ENCODE data around the gene FOXO3.

Gene FOXO3

DNA sequence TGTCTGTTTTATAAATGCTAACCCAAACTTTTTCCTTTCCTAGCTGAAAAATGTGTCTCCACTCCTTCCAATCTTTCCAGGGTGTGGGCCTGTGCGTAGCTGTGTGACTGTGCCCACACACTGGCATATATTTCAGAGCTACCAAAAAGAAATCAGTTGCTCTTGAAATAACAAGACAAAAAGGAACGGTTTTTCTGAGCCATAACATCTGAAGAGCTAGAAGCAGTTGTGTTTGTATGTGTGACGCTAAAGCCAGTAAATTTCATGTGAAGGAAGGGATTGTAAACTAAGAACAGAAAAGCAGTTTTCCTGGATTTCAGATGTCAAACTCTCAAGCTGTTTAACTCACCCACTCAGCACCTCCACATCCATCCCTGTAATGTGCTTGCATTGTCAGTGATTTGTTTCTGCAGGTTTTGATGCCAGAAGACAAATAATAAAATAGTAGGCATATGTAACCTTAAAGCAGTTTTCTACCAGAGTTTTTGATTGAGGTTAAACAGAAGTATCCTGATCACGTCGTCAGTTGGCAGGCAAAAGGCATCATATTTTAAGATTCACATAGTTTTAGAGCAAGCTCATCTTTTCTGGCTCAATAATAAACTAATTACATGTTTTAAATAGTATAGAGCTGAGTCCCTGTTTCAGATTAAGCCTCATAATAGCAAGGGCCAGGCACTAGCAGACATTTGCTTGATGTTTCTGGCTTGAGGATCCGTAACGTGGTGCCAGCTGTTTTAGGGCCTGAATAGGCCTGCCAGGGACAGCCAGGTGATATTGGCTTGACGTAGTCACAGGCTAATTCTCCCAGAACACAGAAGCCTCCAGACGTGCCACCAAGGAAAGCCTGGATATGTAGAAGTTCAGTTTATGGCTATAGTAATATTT is 90.9 kb downstream of the FOXO3 start:
- no peak for TF ChIP-seq CTCF (IDR thresholded peaks at IDR 0.05; ENCODE audit: insufficient read depth, low read length, poor library complexity, severe bottlenecking)
- DNase-seq (ENCODE audit: extremely low read depth, insufficient read length), result no peak
- no peak overlapping the region for H3K4me3 ChIP-seq (replicated peaks; ENCODE audit: low read depth, low read length)
- H3K36me3 ChIP-seq (ENCODE audit: control insufficient read depth, insufficient read depth, low read length), result no peaks in the 10 kb centered on the region; the same call in none of the 2 replicates
- no peaks in the 10 kb centered on the region for H3K27me3 ChIP-seq (replicated peaks; ENCODE audit: control insufficient read depth, insufficient read depth, low read length)

GRCh38 chr6:108652375-108652774 is 91.7 kb downstream of the FOXO3 start:
- DNase-seq (ENCODE audit: extremely low read depth, insufficient read length), result no peak
- Histone ChIP-seq H3K4me3 (replicated peaks; ENCODE audit: low read depth, low read length) (no peak overlapping the region), H3K36me3 (ENCODE audit: control insufficient read depth, insufficient read depth, low read length) (no peaks in the 10 kb centered on the region; the same call in none of the 2 replicates), H3K27me3 (replicated peaks; ENCODE audit: control insufficient read depth, insufficient read depth, low read length) (no peaks in the 10 kb centered on the region)
- no peak for TF ChIP-seq CTCF (IDR thresholded peaks at IDR 0.05; ENCODE audit: insufficient read depth, low read length, poor library complexity, severe bottlenecking)

GRCh38 chr6:108653949-108654348 is 93.2 kb downstream of the FOXO3 start:
- no peaks in the 10 kb centered on the region; the same call in 1 of the 2 replicates for H3K36me3 ChIP-seq (ENCODE audit: control insufficient read depth, insufficient read depth, low read length)
- H3K4me3 ChIP-seq (replicated peaks; ENCODE audit: low read depth, low read length), result no peak overlapping the region
- no peak for DNase-seq (ENCODE audit: extremely low read depth, insufficient read length)
- no peaks in the 10 kb centered on the region for H3K27me3 ChIP-seq (replicated peaks; ENCODE audit: control insufficient read depth, insufficient read depth, low read length)
- TF ChIP-seq CTCF (IDR thresholded peaks at IDR 0.05; ENCODE audit: insufficient read depth, low read length, poor library complexity, severe bottlenecking), result no peak

DNA sequence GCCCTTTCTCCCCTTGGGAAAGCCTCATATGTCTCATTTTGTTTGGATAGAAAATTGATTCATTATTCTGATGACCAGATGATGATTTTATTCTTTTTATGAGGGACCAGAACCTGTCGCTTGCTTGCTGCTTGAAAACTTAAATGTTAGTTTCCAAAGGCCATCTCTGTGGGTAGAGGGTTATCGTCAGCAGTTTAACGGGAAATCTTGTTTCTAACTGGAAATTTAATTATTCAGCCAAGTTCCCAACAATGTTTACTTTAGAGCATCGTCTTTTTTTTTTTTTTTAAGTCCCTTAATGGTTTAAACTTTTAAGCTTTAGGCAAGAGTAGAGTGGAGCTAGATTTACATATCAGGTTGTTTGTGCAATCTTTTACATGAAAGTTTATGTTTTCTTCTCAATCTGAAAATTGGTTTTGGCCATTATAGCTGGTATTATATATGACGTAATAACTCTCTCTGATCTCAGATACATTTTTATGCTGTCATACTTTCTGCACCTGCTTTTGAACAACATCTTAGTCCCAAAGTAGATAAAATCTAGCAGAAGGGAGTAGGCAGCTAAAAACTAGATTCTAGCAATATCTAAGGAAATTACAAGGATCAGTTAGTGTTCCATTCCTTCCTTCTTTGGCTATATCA is 93.9 kb downstream of the FOXO3 start:
- no peak for TF ChIP-seq CTCF (IDR thresholded peaks at IDR 0.05; ENCODE audit: insufficient read depth, low read length, poor library complexity, severe bottlenecking)
- DNase-seq (ENCODE audit: extremely low read depth, insufficient read length), result no peak
- no peak overlapping the region for H3K4me3 ChIP-seq (replicated peaks; ENCODE audit: low read depth, low read length)
- no peaks in the 10 kb centered on the region for H3K27me3 ChIP-seq (replicated peaks; ENCODE audit: control insufficient read depth, insufficient read depth, low read length)
- H3K36me3 ChIP-seq (ENCODE audit: control insufficient read depth, insufficient read depth, low read length), result no peaks in the 10 kb centered on the region; the same call in 1 of the 2 replicates

GRCh38 chr6:108655806-108656651 is 95.3 kb downstream of the FOXO3 start:
- Histone ChIP-seq H3K4me3 (replicated peaks; ENCODE audit: low read depth, low read length) (no peak overlapping the region), H3K36me3 (ENCODE audit: control insufficient read depth, insufficient read depth, low read length) (no peaks in the 10 kb centered on the region; the same call in 1 of the 2 replicates)
- no peak for DNase-seq (ENCODE audit: extremely low read depth, insufficient read length)

More at GRCh38 chr6:108655806-108656651, 95.3 kb downstream of the FOXO3 start:
- no peak for TF ChIP-seq CTCF (IDR thresholded peaks at IDR 0.05; ENCODE audit: insufficient read depth, low read length, poor library complexity, severe bottlenecking)
- H3K27me3 ChIP-seq (replicated peaks; ENCODE audit: control insufficient read depth, insufficient read depth, low read length), result no peaks in the 10 kb centered on the region
